Measurements from ENCODE around the gene GRIK5. TPM values are rescaled to one million over a fixed set of nuclear protein-coding genes. Genes with fewer than 3 reads are reported as not detected.

Gene GRIK5, protein sequence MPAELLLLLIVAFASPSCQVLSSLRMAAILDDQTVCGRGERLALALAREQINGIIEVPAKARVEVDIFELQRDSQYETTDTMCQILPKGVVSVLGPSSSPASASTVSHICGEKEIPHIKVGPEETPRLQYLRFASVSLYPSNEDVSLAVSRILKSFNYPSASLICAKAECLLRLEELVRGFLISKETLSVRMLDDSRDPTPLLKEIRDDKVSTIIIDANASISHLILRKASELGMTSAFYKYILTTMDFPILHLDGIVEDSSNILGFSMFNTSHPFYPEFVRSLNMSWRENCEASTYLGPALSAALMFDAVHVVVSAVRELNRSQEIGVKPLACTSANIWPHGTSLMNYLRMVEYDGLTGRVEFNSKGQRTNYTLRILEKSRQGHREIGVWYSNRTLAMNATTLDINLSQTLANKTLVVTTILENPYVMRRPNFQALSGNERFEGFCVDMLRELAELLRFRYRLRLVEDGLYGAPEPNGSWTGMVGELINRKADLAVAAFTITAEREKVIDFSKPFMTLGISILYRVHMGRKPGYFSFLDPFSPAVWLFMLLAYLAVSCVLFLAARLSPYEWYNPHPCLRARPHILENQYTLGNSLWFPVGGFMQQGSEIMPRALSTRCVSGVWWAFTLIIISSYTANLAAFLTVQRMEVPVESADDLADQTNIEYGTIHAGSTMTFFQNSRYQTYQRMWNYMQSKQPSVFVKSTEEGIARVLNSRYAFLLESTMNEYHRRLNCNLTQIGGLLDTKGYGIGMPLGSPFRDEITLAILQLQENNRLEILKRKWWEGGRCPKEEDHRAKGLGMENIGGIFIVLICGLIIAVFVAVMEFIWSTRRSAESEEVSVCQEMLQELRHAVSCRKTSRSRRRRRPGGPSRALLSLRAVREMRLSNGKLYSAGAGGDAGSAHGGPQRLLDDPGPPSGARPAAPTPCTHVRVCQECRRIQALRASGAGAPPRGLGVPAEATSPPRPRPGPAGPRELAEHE
- polyA plus RNA-seq (22.4 and 28.3 TPM in 2 replicates), polyA minus RNA-seq (25.6 and 26.6 TPM in 2 replicates)

DNA sequence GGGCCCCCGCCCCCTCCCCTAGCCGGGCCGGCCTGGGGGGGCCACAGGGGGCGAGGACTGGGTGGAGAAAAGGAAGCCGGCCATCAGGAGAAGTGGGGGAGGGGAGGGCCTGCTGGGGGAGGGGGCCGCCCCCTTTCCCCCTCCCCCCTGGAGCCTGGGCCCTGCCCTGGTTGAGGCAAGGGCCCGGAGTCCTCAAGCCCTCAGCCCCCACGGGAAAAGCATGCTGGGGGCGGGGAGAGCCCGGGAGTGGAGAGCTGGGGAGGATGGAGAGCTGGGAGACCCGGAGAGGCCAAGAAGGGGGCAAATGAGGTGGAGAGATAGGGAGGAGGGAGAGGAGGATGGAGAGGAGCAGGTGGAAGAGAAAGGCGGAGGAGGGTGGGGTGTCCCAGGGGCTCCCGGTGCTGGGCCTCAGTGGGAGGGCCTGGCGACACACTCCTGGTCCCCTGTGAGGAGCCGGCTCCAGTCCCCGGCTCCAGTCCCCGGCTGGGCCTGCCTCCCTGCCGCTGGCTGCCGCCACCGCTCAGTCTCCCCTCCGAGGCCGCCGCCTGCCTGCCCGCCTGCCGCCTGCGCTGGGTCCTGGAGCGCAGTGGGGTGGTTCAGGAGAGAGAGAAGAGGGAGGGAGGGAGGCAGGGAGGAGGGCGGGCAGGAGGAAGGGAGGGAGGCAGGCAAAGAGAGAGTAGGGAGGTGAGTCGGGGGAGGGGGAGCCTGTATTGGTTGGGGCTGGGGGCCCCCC lies at the start of gene GRIK5:
Gene GRIK5, minus strand, starts transcription at position 588 of the 733 bp plus-strand sequence. CDS start 4,436 bp downstream, outside the sequence.
- Histone ChIP-seq H4K20me1 (ENCODE audit: insufficient read depth) (no peaks in the 10 kb centered on the region), H3K4me2 (ENCODE audit: low read length) (peak within 1 kb of the TSS; percentile 88), H3K36me3 (ENCODE audit: insufficient read depth, low read length) (no peaks in the 10 kb centered on the region), H3K4me3 (ENCODE audit: low read length) (peak within 1 kb of the TSS; percentile 90), H3K9me2 (ENCODE audit: insufficient read depth, low read length) (no peaks in the 10 kb centered on the region), H3K27me3 (ENCODE audit: insufficient read depth, low read depth, low read length) (no peaks in the 10 kb centered on the region), H2AFZ (ENCODE audit: low read depth, low read length) (peak within 1 kb of the TSS; percentile 40), H3K9me3 (ENCODE audit: low read length) (no peaks in the 10 kb centered on the region), H3F3A (ENCODE audit: insufficient read depth, low read length, poor library complexity, severe bottlenecking) (peaks cover 3% of the 10 kb centered on the region), H3K79me2 (replicated peaks; ENCODE audit: insufficient read depth, low read length) (peaks cover 62% of the 10 kb centered on the region), H3K27ac (ENCODE audit: low read length) (peak within 1 kb of the TSS; percentile 92), H3K9ac (ENCODE audit: low read length) (peak within 1 kb of the TSS; percentile 96)
- TF ChIP-seq POLR2AphosphoS5 (IDR thresholded peaks at IDR 0.05) (peak; percentile 96), EZH2 (IDR thresholded peaks at IDR 0.05; ENCODE audit: borderline replicate concordance, insufficient read depth, low read length, poor library complexity, severe bottlenecking) (no peak), EP300 (conservative IDR thresholded peaks at IDR 0.05; ENCODE audit: poor library complexity, severe bottlenecking) (peak; percentile 45), TAF1 (IDR thresholded peaks at IDR 0.05; ENCODE audit: low read depth) (peak; percentile 81), RAD21 (conservative IDR thresholded peaks at IDR 0.05) (no peak), MXI1 (conservative IDR thresholded peaks at IDR 0.05; ENCODE audit: poor library complexity, severe bottlenecking) (peak; percentile 51)
- TF ChIP-seq, protein P1, sequence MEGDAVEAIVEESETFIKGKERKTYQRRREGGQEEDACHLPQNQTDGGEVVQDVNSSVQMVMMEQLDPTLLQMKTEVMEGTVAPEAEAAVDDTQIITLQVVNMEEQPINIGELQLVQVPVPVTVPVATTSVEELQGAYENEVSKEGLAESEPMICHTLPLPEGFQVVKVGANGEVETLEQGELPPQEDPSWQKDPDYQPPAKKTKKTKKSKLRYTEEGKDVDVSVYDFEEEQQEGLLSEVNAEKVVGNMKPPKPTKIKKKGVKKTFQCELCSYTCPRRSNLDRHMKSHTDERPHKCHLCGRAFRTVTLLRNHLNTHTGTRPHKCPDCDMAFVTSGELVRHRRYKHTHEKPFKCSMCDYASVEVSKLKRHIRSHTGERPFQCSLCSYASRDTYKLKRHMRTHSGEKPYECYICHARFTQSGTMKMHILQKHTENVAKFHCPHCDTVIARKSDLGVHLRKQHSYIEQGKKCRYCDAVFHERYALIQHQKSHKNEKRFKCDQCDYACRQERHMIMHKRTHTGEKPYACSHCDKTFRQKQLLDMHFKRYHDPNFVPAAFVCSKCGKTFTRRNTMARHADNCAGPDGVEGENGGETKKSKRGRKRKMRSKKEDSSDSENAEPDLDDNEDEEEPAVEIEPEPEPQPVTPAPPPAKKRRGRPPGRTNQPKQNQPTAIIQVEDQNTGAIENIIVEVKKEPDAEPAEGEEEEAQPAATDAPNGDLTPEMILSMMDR (IDR thresholded peaks at IDR 0.05; ENCODE audit: poor library complexity, severe bottlenecking): no peak
- TF ChIP-seq, protein P2, sequence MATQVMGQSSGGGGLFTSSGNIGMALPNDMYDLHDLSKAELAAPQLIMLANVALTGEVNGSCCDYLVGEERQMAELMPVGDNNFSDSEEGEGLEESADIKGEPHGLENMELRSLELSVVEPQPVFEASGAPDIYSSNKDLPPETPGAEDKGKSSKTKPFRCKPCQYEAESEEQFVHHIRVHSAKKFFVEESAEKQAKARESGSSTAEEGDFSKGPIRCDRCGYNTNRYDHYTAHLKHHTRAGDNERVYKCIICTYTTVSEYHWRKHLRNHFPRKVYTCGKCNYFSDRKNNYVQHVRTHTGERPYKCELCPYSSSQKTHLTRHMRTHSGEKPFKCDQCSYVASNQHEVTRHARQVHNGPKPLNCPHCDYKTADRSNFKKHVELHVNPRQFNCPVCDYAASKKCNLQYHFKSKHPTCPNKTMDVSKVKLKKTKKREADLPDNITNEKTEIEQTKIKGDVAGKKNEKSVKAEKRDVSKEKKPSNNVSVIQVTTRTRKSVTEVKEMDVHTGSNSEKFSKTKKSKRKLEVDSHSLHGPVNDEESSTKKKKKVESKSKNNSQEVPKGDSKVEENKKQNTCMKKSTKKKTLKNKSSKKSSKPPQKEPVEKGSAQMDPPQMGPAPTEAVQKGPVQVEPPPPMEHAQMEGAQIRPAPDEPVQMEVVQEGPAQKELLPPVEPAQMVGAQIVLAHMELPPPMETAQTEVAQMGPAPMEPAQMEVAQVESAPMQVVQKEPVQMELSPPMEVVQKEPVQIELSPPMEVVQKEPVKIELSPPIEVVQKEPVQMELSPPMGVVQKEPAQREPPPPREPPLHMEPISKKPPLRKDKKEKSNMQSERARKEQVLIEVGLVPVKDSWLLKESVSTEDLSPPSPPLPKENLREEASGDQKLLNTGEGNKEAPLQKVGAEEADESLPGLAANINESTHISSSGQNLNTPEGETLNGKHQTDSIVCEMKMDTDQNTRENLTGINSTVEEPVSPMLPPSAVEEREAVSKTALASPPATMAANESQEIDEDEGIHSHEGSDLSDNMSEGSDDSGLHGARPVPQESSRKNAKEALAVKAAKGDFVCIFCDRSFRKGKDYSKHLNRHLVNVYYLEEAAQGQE (IDR thresholded peaks at IDR 0.05; ENCODE audit: borderline replicate concordance): peak; percentile 53

DNA sequence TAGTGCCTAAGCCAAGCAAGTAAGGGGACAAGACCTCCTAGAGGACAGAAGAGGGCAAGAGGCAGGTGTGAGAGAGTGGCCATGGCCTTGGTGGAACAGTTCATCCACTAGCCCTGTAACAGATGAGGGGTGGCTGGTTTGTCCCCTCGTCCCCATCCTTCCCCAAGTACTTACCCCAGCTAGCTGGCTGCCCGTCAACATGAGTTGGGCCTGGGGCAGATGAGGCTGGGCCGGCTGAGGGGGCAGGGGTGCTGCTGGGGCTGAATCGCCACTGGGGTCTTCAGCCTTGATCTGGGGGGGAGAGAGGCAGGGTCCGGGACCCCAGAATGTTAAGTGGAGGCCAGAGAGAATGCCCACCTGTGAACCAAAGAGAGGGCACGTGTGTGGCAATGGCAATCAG lies 47.1 kb upstream of the GRIK5 start:
- H3F3A ChIP-seq (ENCODE audit: insufficient read depth, low read length, poor library complexity, severe bottlenecking): no peaks in the 10 kb centered on the region
- no peaks in the 10 kb centered on the region for H3K27me3 ChIP-seq (ENCODE audit: insufficient read depth, low read depth, low read length)
- H3K79me2 ChIP-seq (replicated peaks; ENCODE audit: insufficient read depth, low read length): no peaks in the 10 kb centered on the region
- TF ChIP-seq, protein P1 (IDR thresholded peaks at IDR 0.05; ENCODE audit: poor library complexity, severe bottlenecking): no peak
- TF ChIP-seq EP300 (conservative IDR thresholded peaks at IDR 0.05; ENCODE audit: poor library complexity, severe bottlenecking) (no peak), MXI1 (conservative IDR thresholded peaks at IDR 0.05; ENCODE audit: poor library complexity, severe bottlenecking) (no peak), SMC3 (conservative IDR thresholded peaks at IDR 0.05; ENCODE audit: poor library complexity) (no peak), EZH2 (IDR thresholded peaks at IDR 0.05; ENCODE audit: borderline replicate concordance, insufficient read depth, low read length, poor library complexity, severe bottlenecking) (no peak), TAF1 (IDR thresholded peaks at IDR 0.05; ENCODE audit: low read depth) (no peak), RAD21 (conservative IDR thresholded peaks at IDR 0.05) (no peak), POLR2AphosphoS5 (IDR thresholded peaks at IDR 0.05) (no peak)
- TF ChIP-seq, protein P2 (IDR thresholded peaks at IDR 0.05; ENCODE audit: borderline replicate concordance): no peak
- H3K27ac ChIP-seq (ENCODE audit: low read length): no peak overlapping the region
- H3K9me2 ChIP-seq (ENCODE audit: insufficient read depth, low read length): no peaks in the 10 kb centered on the region
- no peaks in the 10 kb centered on the region for H3K36me3 ChIP-seq (ENCODE audit: insufficient read depth, low read length)
- H3K9ac ChIP-seq (ENCODE audit: low read length): no peak overlapping the region
- H3K4me3 ChIP-seq (ENCODE audit: low read length): no peak overlapping the region
- no peak overlapping the region for H3K4me2 ChIP-seq (ENCODE audit: low read length)
- H4K20me1 ChIP-seq (ENCODE audit: insufficient read depth): no peaks in the 10 kb centered on the region
- H3K9me3 ChIP-seq (ENCODE audit: low read length): no peaks in the 10 kb centered on the region
- H2AFZ ChIP-seq (ENCODE audit: low read depth, low read length): no peak overlapping the region
